Subcutaneous abdominal adipose tissue (tissue), 5 donors: Measurements from ENCODE around the gene CYB5A.
A peak's percentile ranks its signal among the peaks of the same experiment; 100 is the strongest.

Source experiments
- H3K27ac ChIP-seq: one replicate; pipeline ENCODE4 v1.7.0; 2013; ENCODE audit warnings: low read depth, mild to moderate bottlenecking, inconsistent platforms, low read length, moderate library complexity
- H3K27me3 ChIP-seq, 5 donors: one replicate each; pipeline ENCODE4 v1.7.0; 2013; ENCODE audit warnings: low read length in 5 of 5, inconsistent platforms in 1 of 5; ENCODE audit not compliant: control insufficient read depth in 5 of 5, insufficient read depth in 4 of 5
- H3K36me3 ChIP-seq, 5 donors: one replicate each; pipeline ENCODE4 v1.7.0; 2013; ENCODE audit warnings: low read length in 5 of 5; ENCODE audit not compliant: control insufficient read depth in 5 of 5, insufficient read depth in 5 of 5
- H3K4me1 ChIP-seq, 5 donors: one replicate each; pipeline ENCODE4 v1.7.0; 2013; ENCODE audit warnings: low read length in 5 of 5, mild to moderate bottlenecking in 3 of 5, moderate library complexity in 1 of 5; ENCODE audit not compliant: control insufficient read depth in 5 of 5, insufficient read depth in 5 of 5
- H3K4me3 ChIP-seq, 5 donors: one replicate each; pipeline ENCODE4 v1.7.0; 2013; ENCODE audit warnings: low read length in 5 of 5, low read depth in 1 of 5
- H3K9ac ChIP-seq, 5 donors: one replicate each; pipeline ENCODE4 v1.7.0; 2013; ENCODE audit warnings: low read length in 5 of 5, mild to moderate bottlenecking in 4 of 5, moderate library complexity in 3 of 5
- H3K9me3 ChIP-seq, 5 donors: one replicate each; pipeline ENCODE4 v1.7.0; 2013; ENCODE audit warnings: low read length in 5 of 5; ENCODE audit not compliant: control insufficient read depth in 5 of 5
- donor health status: healthy.
- donor health status: healthy.
- donor health status: healthy.
- donor health status: healthy.
- donor health status: healthy.

The CYB5A gene

DNA sequence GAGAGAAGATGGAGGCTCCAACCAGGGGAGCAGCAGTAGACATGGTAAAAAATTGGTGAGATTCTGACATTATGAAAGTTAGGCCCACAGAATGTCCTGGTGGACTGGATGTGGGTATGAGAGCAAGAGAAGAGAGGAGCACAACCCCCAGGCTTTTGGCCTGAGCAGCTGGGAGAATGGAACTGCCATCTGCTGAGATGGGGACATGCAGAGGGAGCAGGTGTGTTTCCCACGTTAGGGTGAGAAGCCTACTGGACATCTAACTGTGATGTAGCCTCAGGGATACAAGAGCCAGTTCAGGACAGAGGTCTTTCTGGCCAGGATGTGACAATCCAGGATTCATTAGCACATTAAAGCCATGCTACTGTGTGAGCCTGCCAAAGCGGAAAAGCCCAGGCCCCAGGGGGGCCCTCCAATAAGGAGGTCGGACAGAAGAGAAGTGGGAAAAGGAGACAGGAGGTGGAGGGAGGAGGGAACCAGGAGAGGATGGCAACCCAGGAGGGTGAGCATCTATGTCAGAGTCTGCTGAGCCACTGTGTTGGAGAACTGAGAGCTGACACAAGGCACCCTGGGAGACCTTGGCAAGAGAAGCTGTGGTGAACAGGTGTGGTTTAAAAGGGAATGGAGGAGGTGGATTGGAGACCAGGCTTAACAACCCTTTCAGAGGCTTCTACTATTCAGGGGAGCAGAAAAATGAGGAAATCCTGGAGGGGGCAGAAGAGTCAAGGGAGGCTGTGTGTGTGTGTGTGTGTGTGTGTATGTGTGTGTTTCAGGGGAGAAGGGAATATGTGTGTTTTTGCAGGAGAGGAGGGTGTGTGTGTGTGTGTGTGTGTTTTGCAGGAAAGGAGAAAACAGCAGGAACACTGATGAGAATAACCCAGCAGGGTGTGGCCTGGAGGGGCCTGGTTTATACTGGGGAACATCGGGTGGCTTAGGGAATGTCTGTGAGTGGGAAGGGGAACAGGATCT, 10.5 kb downstream of the CYB5A start:
- Histone ChIP-seq H3K27ac (peak overlapping the region; percentile 95), H3K4me1 (peaks cover 26 to 87% (median 83%) of the 10 kb centered on the region in 5 donors), H3K27me3 (no peaks in the 10 kb centered on the region), H3K36me3 (peaks cover 0 to 13% (median 3%) of the 10 kb centered on the region in 5 donors), H3K9me3 (no peaks in the 10 kb centered on the region), H3K4me3 (peak overlapping the region in 1 of 5 donors; percentile 6), H3K9ac (peak overlapping the region in 4 of 5 donors; percentile 39 to 82 (median 58))

- no peaks in the 10 kb centered on the region for H3K27me3 ChIP-seq
- no peak overlapping the region for H3K9ac ChIP-seq
- H3K36me3 ChIP-seq = peaks cover 0 to 10% (median 6%) of the 10 kb centered on the region in 5 donors
- no peaks in the 10 kb centered on the region for H3K9me3 ChIP-seq
- H3K27ac ChIP-seq = peak overlapping the region; percentile 71
- H3K4me1 ChIP-seq = peaks cover 19 to 82% (median 80%) of the 10 kb centered on the region in 5 donors
- no peak overlapping the region for H3K4me3 ChIP-seq
Measured at GRCh38 chr18:74278983-74279382, 12.8 kb downstream of the CYB5A start.

DNA sequence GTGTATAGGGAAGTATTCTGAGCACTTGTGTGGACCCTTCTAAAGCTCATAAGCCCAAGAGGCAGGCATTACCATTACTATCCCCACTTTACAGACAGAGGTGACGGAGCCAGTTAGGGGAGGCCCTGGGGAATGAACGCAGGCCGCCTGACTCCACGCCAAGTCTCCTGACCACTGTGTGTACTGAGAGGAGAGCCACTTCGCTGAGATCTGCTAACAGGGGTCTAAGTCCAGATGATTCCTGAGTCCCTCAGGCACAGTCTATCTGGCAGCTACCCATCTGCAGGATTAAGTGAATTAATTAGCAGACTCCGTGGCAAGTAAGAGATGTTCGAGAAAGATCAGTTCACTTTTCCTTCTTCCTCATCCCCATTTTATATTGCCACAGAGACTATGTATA, 13.7 kb downstream of the CYB5A start:
- peak overlapping the region in 1 of 5 donors; percentile 30 for H3K9ac ChIP-seq
- H3K4me3 ChIP-seq = no peak overlapping the region
- H3K36me3 ChIP-seq = peaks cover 0 to 12% (median 6%) of the 10 kb centered on the region in 5 donors
- H3K4me1 ChIP-seq = peaks cover 16 to 80% (median 75%) of the 10 kb centered on the region in 5 donors
- H3K27ac ChIP-seq = peak overlapping the region; percentile 71
- H3K27me3 ChIP-seq = no peaks in the 10 kb centered on the region
- no peaks in the 10 kb centered on the region for H3K9me3 ChIP-seq

GRCh38 chr18:74277296-74277695, 14.5 kb downstream of the CYB5A start:
- H3K27me3 ChIP-seq = no peaks in the 10 kb centered on the region
- no peaks in the 10 kb centered on the region for H3K9me3 ChIP-seq
- no peak overlapping the region for H3K4me3 ChIP-seq
- peaks cover 0 to 12% (median 6%) of the 10 kb centered on the region in 5 donors for H3K36me3 ChIP-seq
- peaks cover 12 to 74% (median 68%) of the 10 kb centered on the region in 5 donors for H3K4me1 ChIP-seq
- peak overlapping the region; percentile 71 for H3K27ac ChIP-seq
- no peak overlapping the region for H3K9ac ChIP-seq

GRCh38 chr18:74276609-74277008, 15.2 kb downstream of the CYB5A start:
- Histone ChIP-seq H3K4me1 (peaks cover 6 to 67% (median 62%) of the 10 kb centered on the region in 5 donors), H3K27ac (peak overlapping the region; percentile 72)

DNA sequence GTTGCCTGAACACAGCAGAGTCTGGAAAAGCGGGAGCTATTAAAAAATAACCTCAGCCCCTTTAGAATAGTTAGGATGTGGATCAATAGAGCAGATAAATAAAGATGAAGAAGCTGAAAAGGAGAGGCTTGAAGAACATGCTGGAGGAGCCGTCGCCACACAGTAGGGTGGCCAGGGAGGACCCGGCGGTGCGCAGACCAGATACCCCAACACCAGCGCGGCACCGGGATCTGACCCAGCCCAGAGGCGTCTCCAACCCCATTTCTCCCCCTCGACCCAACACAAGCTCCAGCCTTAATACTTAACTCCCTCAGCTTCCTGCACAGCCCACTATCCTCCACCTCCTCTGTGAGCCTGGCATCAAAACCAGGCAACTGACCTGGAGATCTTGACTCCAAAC, 16.0 kb downstream of the CYB5A start:
- Histone ChIP-seq H3K27ac (peak overlapping the region; percentile 72), H3K4me3 (no peak overlapping the region), H3K27me3 (no peaks in the 10 kb centered on the region), H3K36me3 (peaks cover 0 to 12% (median 6%) of the 10 kb centered on the region in 5 donors), H3K9me3 (no peaks in the 10 kb centered on the region), H3K9ac (no peak overlapping the region), H3K4me1 (peaks cover 0 to 60% (median 57%) of the 10 kb centered on the region in 5 donors)

More at GRCh38 chr18:74276609-74277008, 15.2 kb downstream of the CYB5A start:
- H3K36me3 ChIP-seq = peaks cover 0 to 12% (median 6%) of the 10 kb centered on the region in 5 donors
- H3K27me3 ChIP-seq = no peaks in the 10 kb centered on the region
- H3K9ac ChIP-seq = no peak overlapping the region
- no peaks in the 10 kb centered on the region for H3K9me3 ChIP-seq
- no peak overlapping the region for H3K4me3 ChIP-seq

DNA sequence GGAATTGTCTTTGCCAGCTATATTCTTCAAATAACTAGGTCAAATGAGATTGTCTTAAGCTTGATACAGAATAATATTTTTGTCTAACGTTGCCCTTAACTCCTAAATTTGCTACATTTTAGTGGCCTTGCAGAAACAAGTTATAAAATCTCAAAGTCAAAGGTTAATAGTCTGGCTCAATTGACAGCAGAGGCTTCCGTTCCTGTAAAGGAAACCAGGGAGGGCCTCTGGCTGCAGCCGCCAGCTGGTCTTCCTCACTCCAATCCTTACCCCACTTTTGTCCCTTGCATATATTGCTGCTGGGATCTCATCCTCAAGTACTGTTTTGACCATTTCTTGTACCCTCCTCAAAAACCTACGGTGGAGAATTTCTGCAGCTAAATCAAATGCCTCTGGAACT, 17.1 kb downstream of the CYB5A start:
- H3K36me3 ChIP-seq = peaks cover 0 to 8% (median 5%) of the 10 kb centered on the region in 5 donors
- H3K27me3 ChIP-seq = no peaks in the 10 kb centered on the region
- no peak overlapping the region for H3K9ac ChIP-seq
- no peak overlapping the region for H3K4me3 ChIP-seq
- peaks cover 0 to 63% (median 59%) of the 10 kb centered on the region in 5 donors for H3K4me1 ChIP-seq
- peak overlapping the region; percentile 72 for H3K27ac ChIP-seq
- no peaks in the 10 kb centered on the region for H3K9me3 ChIP-seq

GRCh38 chr18:74273394-74273793, 18.4 kb downstream of the CYB5A start:
- Histone ChIP-seq H3K4me1 (peaks cover 0 to 65% (median 64%) of the 10 kb centered on the region in 5 donors), H3K9ac (no peak overlapping the region), H3K36me3 (peaks cover under 1 to 15% (median 4%) of the 10 kb centered on the region in 5 donors), H3K27me3 (no peaks in the 10 kb centered on the region), H3K27ac (peak overlapping the region; percentile 3), H3K9me3 (no peaks in the 10 kb centered on the region), H3K4me3 (no peak overlapping the region)

DNA sequence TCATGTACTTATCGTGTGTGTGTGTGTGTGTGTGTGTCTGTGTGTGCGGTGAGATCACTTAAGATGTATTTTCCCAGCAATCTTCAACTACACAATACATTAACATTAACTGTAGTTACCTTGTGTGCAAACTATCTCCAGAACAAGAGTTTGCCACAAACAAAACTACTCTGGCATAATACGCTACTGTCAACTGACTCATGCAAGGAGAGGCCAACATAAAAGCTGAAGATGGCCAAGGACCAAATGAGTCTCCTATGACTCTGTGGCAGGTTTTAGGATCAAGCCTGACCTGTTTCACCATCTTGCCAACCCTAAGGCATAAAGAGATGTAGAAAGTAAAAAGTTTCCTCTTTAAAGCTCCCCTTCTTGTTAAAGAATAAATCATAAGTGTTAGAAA, 20.1 kb downstream of the CYB5A start:
- Histone ChIP-seq H3K9ac (no peak overlapping the region), H3K36me3 (peaks cover 2 to 18% (median 4%) of the 10 kb centered on the region in 5 donors), H3K4me3 (no peak overlapping the region), H3K27ac (peak overlapping the region; percentile 9), H3K4me1 (peaks cover 0 to 53% (median 47%) of the 10 kb centered on the region in 5 donors), H3K27me3 (no peaks in the 10 kb centered on the region), H3K9me3 (no peaks in the 10 kb centered on the region)
